NCI-H345 treated with DMSO at 0.1 percent for 48 hours (cell line): ENCODE measurements around the gene SCRT2.
"Not testable (repeated sequence)": the region's sequence is repeated elsewhere in the genome, so short reads cannot be mapped to it uniquely, and the experiment has no call there.

Experiments
- DNase-seq: peaks from one replicate; lab custom pipeline; 2025; ENCODE audit not compliant: unreplicated experiment; lab: John Stamatoyannopoulos, UW

SCRT2 gene

DNA sequence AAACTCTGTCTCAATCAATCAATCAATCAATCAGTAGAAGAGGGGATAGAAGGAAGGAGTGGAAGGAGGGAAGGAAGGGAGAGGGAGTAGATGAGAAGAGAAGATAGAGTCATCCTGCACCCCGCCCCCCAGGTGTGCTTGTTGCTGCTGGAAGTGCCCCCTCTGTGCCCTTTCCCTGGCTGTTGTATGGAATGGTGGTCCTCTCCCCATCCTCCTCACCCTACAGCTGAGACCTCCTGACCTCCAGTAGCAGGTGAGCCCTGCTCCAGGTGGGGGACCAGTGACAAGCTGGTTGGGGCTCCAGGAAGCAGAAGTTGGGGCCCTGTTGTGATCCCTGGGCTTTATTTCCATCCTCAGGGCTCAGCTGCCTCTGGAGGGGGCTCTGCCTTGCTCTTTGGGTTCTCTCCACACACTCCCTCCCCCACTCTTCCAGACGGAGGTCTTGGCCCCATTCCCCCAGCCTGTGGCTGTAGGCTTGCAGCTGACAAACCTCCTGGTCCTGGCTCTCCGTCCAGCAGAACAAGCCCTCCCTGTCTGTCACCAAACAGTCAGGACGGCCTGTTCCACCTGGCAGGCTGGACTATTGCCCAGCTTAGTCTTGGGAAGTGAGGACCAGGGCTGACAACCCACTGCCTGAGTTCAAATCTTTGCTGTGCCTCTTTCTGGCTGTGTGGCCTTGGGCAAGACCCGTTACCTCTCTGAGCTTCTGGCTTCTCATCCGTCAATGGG, 26.0 kb upstream of the SCRT2 start:
- DNase-seq, result no peak

DNA sequence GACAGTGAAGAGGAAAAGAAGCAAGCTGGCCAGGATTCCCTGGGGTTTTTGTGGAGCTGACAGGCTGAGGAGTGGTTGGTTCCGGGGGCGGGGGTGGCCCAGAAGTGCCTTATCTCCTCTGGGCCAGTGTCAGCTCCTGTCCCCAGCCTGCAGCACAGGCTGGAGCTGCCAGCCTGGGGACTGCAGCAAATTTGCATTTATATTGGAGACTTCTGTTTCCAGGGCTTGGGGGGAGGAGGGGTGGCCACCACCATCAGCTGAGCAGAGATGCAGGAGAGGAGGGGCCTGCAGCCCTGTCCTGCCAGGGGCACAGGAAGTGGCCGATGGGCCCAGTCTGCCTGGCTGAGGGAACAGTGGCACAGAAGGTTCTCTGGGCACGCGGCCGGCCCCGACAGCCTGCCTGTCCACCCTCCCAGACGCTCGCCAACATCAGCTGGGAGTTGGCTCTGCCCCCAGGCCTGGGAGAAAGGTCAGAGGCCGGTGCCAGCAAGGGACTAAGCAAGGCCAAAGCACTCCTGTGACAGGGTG, 24.3 kb upstream of the SCRT2 start:
- DNase-seq, result no peak

DNA sequence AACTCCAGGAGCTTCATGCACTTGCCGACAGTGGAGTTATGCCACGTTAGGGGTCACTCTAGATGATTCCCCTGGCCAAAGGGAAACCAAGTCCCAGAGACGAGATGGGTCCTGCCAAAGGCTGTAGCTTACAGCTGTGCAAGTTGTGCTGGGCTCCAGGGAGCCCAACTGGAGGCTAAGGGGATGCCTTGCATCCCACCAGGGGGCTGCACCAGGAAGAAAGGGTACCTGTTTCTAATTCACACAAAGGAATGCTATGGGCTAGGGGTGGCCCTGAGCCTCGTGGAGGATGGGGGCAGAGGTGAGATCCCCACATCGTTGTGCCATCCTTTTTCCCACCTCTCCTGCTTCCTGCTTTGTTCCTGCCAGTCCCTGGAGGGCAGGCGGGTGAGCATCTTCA, 23.7 kb upstream of the SCRT2 start:
- no peak for DNase-seq

DNA sequence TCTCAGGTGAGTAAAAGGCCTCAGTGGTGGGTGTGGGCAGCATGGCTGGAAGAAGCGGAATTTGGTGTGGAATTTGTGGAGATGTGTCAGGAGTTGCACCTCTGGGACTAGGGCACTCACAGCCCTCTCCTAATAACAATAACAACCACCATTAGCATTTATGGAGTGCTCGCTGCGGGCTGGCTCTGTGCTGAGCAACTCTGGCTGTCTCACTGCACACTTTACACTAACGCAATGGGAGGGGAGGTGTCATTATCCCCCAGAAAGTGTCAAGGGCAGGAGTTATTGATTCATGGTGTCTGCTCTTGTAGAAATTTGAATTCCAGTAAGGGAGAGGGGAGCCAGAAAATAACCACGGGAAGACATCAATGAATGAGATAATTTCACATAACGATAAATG, 22.7 kb upstream of the SCRT2 start:
- DNase-seq, result no peak

DNA sequence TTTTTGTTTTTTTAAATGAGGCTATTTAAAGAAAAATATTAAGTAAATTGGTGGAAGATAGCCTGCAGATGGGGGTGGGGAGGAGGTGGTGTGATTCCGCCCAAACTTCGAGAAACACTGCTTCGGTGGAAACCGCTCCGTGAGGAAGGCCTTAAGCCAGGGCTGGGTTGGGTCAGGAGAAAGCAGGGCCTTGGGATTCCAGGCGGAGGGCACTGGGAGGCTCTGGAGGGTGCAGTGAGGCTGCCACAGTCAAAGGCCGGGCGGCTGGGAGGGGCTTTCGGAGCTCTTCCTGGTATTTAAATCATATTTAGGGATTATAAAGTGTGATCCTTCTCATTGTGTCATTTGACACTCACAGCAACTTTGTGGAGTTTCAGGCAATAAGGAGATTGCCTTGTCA, 22.2 kb upstream of the SCRT2 start:
- DNase-seq, result no peak

DNA sequence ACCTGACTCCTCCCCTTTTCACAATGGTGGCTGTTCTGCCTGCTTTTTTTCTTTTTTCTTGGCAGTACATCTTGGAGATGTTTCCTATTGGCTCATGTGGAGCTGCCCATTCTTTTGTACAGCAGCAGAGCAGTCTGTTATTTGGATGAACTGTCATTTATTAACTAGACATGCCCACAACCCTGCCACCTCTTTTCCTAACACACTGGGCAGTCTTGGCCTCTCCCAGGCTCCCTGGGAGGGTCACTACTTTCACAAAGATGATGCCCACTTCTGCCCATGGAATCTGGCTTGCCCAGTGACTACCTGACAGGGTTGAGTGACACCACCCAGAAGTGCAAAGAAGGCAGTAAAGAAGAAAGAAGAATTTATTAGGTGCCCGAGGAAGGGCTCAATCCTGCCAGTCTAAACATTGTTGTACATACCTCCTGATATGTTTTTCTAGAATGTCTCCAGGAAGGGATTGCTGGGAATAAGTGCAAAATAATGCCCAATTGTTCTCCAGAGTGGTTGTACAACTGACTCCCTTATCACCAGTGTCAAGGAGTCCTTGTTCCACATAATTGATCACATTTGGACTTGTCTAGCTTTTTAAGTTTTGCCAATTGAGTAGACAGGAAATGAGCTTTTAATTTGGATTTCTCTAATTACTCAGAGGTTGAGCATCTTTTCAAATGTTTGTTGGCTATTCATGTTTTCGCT, 19.7 kb upstream of the SCRT2 start:
- no peak for DNase-seq

DNA sequence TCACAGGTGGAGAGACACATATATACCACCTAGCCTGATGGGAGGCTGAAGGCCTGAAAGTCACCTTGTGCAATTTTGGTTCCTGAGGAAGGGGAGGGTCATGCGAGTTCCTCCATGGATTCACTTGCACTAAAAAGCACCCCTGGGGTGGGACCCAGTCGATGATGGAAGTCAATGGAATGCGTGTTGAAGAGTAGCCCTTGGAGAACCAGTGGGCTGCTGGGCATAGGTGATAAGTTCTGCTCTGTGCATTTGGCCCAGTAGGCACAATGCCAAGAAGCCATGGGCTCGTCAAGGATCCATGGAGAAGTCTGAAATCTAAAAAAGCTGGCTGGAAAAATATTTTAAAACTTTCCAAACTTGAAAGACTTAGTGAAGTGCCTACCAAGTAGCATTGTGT, 18.9 kb upstream of the SCRT2 start:
- no peak for DNase-seq

DNA sequence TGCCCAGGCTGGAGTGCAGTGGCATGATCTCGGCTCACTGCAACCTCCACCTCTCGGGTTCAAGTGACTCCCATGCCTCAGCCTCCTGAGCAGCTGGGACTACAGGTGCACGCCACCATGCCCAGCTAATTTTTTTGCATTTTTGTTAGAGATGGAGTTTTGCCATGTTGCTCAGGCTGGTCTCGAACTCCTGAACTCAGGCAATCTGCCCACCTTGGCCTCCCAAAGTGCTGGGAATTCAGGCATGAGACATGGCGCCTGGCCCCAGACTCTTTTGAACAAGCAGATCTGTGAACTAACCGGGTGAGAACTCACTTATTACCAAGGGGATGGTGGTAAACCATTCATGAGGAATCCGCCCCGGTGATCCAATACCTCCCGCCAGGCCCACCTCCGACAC, 18.2 kb upstream of the SCRT2 start:
- not testable (repeated sequence) for DNase-seq

DNA sequence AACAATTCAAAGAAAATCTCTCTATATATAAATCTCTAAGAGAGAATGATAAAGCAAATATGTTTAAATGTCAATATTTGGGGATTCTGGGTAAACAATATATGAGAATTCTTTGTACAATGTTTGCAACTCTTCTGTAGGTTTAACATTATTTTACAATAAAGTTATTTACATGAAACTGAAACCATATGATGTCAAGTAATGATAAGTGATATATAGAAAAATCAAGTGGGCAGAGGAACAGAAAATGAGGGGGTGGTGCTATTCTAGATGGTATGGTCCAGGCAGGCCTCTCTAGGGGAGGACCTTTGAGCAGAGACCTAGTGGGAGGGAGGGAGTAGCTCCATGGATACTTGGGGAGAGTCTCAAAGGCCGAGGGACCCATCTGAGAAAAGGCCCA, 16.4 kb upstream of the SCRT2 start:
- no peak for DNase-seq

DNA sequence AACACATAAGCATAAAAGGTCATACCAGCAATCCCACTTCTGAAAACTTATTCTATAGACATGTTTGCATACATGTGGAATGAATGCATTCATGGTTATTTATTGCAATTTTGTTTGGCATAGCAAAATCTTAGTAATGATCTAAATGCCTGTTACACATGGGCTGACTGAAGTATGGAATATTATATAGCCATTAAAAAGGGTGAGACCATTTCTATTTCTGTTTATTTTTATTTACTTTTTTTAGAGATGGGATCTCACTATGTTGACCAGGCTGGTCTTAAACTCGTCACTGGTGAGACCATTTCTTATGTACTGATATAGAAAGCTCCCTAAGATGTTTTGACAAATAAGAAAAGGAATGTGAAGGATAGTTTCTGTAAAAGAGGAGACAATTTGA, 14.3 kb upstream of the SCRT2 start:
- DNase-seq, result no peak

DNA sequence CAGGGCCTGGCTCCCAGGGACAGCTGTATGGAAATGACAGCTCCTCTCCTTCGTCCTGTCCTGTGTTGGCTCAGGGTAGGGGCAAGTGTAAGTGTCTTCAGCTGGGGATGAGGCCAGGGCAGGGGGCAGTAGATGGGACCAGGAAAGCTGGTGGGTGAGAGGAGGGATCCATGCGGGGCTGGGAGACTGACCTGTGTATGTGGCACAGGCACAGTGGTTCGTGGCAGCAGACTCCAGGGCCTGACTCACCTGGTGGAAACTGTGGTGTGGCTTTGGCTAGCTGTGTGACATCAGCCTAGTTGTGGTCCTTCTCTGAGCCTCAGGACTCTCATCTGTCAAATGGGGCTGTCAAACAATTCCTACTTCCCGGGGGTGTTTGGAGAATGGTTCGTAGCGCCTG, 13.7 kb upstream of the SCRT2 start:
- no peak for DNase-seq

DNA sequence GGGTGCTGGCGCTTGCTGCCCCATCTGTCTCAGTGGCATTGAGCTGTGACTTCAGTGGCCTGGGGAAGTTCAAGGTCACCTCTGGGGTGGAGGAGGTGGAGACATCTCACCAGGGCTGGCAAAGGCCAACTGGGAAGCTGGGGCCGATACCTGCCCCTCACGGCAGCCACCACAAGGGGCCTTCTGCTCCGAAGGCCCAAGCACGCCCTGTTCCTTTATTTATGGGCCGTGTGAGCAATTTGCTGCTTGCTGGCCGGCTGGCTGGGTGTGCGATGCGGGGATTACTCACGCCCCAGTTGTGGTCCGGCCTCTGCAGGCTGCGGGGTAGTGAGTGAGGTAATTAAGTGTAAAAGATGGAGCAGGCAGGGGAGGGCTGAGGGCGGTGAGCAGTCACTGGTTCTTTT, 13.2 kb upstream of the SCRT2 start:
- DNase-seq, result no peak

DNA sequence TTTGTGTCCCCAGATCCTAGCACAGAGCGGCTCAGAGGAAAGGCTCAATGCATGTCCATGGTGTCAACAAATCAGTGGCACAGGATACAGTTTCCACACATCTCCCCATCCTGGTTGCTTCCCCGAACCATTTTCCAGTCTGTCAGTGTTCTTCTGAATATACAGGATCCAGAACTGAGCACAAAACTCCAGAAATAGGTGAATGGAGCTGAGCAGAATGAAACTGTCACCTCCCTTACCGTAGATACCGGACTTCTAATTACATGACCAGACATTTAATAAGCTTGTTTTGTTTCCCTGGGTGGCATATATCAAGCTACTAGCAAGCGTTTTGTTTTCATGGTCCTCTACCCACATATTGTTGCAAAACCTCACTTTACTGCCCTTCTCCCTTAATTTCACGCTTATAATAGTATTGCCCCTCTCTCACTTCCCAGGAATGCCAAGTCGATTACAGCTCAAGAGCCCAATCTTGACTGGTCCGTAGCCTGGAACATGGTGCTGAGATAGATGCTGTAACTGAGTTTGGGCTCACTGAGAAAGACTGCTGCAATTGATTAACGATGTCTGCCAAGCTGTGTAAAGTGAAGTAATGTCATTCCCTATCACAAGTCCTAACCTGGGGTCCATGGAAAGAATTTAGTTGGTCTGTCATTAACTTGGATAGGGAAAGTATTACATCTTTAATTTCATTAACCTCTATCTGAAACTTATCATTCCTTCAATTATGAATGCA, 12.0 kb upstream of the SCRT2 start:
- no peak for DNase-seq

DNA sequence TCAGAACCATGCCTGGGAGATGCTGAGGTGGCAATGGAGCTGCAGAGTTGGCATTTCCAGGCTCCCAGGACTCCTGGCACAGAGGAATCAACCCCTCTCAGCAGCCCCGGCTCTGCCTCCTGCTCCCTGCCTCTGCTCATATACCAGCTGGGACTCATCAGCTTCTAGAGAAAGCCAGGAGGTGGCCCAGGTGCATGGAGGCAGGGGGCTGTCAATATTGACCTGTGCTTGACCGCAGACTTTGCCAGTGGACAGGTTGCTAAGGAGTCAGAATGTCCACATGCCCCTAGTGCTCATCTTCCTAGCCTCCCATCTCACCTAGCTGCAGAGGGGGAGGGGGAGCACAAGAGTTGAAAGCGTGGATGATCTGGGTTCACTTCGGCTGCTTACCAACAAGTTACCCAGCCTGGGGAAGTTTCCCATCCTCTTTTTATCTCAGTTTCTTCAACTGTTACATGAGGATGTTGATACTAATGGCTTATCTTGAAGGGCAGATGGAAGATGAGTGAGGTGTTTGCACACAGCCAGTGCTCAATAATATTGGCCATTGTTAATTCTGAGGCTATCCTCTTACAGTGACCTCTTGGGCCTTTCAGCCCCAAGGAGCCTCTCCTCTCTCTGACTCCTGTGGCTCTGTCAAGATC, 9.2 kb upstream of the SCRT2 start:
- no peak for DNase-seq

DNA sequence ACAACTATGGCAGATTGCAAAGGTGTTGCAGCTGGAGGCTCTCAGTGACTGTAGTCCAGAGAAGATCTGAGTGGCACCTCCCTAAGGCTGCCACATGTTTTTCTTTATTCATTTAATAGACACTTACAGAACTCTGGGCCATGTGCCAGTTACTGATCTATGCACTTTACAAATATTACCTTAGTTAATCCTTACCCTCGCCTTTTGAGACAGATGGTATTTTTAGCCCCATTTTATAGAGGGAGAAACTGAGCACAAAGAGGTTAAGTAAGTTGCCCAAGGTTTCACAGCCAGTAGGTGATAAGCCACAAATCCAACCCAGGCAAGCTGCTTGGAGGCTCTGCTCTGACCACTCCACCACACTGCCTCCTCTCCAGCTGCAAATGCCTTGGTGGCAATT, 6.5 kb upstream of the SCRT2 start:
- no peak for DNase-seq

DNA sequence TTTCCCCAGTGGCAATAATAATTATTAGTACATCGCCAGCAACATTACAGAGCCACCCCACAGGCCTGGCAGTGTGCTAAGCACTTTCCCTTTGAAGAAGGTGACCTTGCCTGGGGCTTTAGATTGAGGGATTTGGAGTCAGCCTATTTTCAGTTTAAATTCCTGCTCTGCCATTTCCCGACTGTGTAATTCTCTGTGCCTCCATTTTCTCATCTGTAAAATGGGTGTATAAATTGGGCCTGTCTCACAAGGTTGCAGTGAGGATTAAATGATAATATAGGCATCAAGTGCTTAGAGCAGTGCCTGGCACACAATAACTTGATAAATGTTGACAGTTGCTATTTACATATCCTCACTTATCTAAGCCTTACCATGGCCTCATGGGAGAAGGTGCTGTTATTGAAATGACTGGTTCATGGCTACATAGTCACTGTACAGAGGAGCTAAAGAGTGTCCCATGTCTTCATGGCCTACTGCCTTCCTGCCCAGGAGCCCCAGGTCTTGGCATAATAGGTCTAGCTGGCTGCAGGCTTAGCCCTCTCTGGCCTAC, 5.1 kb upstream of the SCRT2 start:
- DNase-seq, result no peak

DNA sequence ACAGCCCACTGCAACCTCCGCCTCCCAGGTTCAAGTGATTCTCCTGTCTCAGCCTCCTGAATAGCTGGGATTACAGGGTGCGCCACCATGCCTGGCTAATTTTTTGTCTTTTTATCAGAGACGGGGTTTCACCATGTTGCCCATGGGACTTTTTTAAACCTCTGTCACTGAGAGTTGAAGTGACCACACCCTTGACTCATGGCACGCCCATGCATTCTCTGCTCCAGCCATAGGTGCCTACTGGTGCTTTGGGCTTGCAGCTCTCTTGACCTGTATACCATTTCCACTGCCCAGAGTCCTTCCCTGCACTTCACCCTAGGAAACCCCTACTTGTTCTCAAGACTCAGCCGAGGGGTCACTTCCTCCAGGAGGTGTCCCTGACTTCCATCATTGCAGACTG, 2.4 kb upstream of the SCRT2 start:
- DNase-seq, result no peak

DNA sequence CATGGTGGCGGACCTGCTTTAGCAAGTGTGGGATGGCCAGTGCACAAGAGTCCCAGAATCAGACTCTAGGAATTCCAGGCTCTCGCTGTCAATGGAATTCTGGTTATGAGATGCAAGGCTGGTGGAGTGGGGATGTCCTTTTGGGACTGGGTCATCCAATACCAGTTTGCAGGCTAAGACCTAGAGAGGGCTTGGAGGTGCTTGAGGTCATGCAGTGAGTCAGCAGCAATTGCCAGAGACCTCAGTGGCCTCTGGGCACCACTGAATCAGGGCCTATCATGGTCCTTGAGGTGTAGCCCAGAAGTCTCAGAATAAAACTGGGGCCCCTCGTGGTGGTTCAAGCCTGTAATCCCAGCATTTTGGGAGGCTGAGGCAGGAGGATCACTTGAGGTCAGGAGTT, 1.4 kb upstream of the SCRT2 start:
- no peak for DNase-seq

DNA sequence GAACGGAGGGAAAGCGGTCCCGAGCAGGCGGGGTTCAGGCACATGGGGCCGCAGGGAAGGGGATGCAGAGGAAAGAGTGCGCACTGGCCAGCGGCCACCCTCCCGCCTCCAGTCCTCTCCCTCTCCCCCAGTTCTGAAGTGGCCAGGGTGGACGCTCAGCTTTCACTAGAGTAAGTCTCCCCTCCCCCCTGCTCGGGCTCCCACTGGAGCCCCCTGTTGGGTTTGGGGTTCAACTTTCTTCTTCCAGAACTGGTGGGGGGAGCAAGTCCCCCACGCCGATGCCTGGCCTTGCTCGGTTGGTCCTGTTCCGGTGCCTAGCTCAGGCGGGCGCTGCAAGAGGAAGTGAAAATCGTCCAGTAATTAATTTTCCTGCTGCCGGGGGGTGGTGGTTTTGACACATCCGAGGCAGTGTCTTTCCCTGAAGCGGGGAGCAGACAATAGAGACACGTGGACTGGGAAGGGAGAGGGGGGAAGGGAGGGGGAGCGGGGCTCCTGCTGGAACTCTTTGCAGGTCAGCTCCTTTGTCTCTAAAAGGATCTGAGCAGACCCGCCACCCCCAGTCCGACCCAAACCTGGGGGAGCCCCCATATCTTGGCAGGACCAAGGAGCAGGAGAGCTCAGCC, 824 bp upstream of the SCRT2 start:
- no peak for DNase-seq

DNA sequence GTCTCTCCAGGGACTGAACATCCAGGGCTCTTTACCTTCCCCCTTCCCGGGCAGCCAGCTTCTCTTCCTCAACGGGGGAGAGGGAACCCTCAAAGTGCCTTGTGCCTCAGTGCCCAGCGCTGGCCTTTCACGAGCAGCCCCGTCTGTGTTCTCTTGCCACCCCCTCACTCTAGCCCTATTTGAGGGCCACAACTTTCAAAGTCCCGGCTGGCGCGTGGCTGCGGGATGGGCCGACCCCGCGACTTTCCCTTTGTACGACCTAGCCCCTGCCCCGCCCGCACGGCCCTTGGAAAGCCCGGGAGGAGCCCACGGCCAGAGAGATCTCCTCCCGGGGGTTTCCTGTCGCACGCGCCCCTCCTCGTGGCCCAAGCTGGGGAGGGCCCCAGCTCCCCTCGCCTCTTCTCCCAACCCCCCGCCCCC, 559 bp downstream of the SCRT2 start:
- DNase-seq, result no peak

DNA sequence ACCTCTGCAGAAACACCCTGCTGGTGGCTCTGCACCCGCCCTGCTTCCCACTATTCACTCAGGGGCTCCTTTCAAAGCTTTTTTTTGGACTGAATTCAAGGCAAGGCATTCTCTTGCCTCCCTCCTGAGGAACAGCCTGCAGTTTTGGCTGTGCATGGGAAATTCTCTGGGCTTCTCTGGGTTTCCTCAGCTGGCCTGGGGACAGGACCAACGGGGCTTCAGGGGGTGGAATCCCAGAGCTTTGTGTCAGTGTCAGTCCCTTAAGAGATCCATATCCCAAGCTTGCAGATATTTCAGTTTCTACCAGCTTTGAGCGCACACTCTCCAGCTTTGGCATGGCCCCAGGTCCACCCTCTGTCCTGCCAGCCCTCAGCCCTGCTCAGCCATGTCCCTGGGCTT, 2.0 kb downstream of the SCRT2 start:
- DNase-seq, result no peak
